GM18870 (cell line): ENCODE measurements around the gene SLCO1B1.
"Not testable (repeated sequence)": the region's sequence is repeated elsewhere in the genome, so short reads cannot be mapped to it uniquely, and the experiment has no call there.

Source experiments
- ATAC-seq: cut with Tn5 transposase; IDR thresholded peaks from one replicate; pipeline ENCODE4 v1.9.1; 2021; ENCODE audit warnings: moderate library complexity; ENCODE audit not compliant: unreplicated experiment

SLCO1B1 gene

GRCh38 chr12:21130998-21131397, at the start of gene SLCO1B1:
SLCO1B1 (plus strand) TSS chr12:21131194; CDS start chr12:21141575, 10,381 bp downstream.
- ATAC-seq, result no peak

- not testable (repeated sequence) for ATAC-seq
Observed at GRCh38 chr12:21084753-21085152, 46.2 kb upstream of the SLCO1B1 start.

GRCh38 chr12:21111732-21112131, 19.3 kb upstream of the SLCO1B1 start:
- no peak for ATAC-seq

GRCh38 chr12:21113266-21113665, 17.7 kb upstream of the SLCO1B1 start:
- ATAC-seq, result no peak

- ATAC-seq, result no peak
Observed at GRCh38 chr12:21117995-21118394, 13.0 kb upstream of the SLCO1B1 start.

GRCh38 chr12:21118760-21119159, 12.2 kb upstream of the SLCO1B1 start:
- no peak for ATAC-seq

GRCh38 chr12:21129351-21129750, 1.6 kb upstream of the SLCO1B1 start:
- no peak for ATAC-seq

GRCh38 chr12:21129906-21130305, 1.1 kb upstream of the SLCO1B1 start:
- ATAC-seq, result no peak

- ATAC-seq, result not testable (repeated sequence)
Observed at GRCh38 chr12:21137318-21137999, 6.5 kb downstream of the SLCO1B1 start.

GRCh38 chr12:21138016-21138415, 7.0 kb downstream of the SLCO1B1 start:
- ATAC-seq, result no peak

GRCh38 chr12:21144309-21144708, 13.3 kb downstream of the SLCO1B1 start:
- ATAC-seq, result no peak

GRCh38 chr12:21149861-21150260, 18.9 kb downstream of the SLCO1B1 start:
- not testable (repeated sequence) for ATAC-seq

GRCh38 chr12:21151184-21151583, 20.2 kb downstream of the SLCO1B1 start:
- ATAC-seq, result no peak

GRCh38 chr12:21155522-21156351, 24.7 kb downstream of the SLCO1B1 start:
- ATAC-seq, result no peak

- no peak for ATAC-seq
Observed at GRCh38 chr12:21165048-21165447, 34.1 kb downstream of the SLCO1B1 start.

GRCh38 chr12:21169878-21170472, 39.0 kb downstream of the SLCO1B1 start:
- peak; percentile 76 for ATAC-seq

GRCh38 chr12:21172079-21172478, 41.1 kb downstream of the SLCO1B1 start:
- ATAC-seq, result no peak

GRCh38 chr12:21183721-21184275, 52.8 kb downstream of the SLCO1B1 start:
- no peak for ATAC-seq

- no peak for ATAC-seq
Observed at GRCh38 chr12:21190016-21190415, 59.0 kb downstream of the SLCO1B1 start.

GRCh38 chr12:21214433-21214832, 83.4 kb downstream of the SLCO1B1 start:
- not testable (repeated sequence) for ATAC-seq

- no peak for ATAC-seq
Observed at GRCh38 chr12:21219206-21219605, 88.2 kb downstream of the SLCO1B1 start.
